ENCODE data around the gene LRP1-AS.

The LRP1-AS gene

GRCh38 chr12:57116580-57117281 is 30.7 kb downstream of the LRP1-AS start:
- no peak for DNase-seq

GRCh38 chr12:57112492-57113294 is 34.7 kb downstream of the LRP1-AS start:
- DNase-seq: no peak

GRCh38 chr12:57111031-57111734 is 36.2 kb downstream of the LRP1-AS start, which contains the start of gene STAT6:
Gene STAT6 (minus strand): TSS chr12:57111362. CDS start chr12:57108278, 3,084 bp downstream.
- peak; percentile 73 for DNase-seq

GRCh38 chr12:57110104-57111030 is 37.1 kb downstream of the LRP1-AS start:
- peak; percentile 64 for DNase-seq

GRCh38 chr12:57109207-57110103 is 38.0 kb downstream of the LRP1-AS start:
- no peak for DNase-seq

GRCh38 chr12:57107456-57108155 is 39.8 kb downstream of the LRP1-AS start:
- no peak for DNase-seq

- no peak for DNase-seq
Measured at GRCh38 chr12:57106021-57106708, 41.3 kb downstream of the LRP1-AS start.

GRCh38 chr12:57105011-57105753 is 42.2 kb downstream of the LRP1-AS start:
- DNase-seq: no peak

- no peak for DNase-seq
Measured at GRCh38 chr12:57104292-57104910, 43.0 kb downstream of the LRP1-AS start.

GRCh38 chr12:57103856-57104255 is 43.6 kb downstream of the LRP1-AS start:
- no peak for DNase-seq

- DNase-seq: no peak
Measured at GRCh38 chr12:57101892-57102695, 45.3 kb downstream of the LRP1-AS start.

GRCh38 chr12:57099766-57100165 is 47.7 kb downstream of the LRP1-AS start:
- DNase-seq: no peak

GRCh38 chr12:57099047-57099714 is 48.2 kb downstream of the LRP1-AS start:
- DNase-seq: no peak

GRCh38 chr12:57098546-57098945 is 48.9 kb downstream of the LRP1-AS start:
- DNase-seq: no peak

- no peak for DNase-seq
Measured at GRCh38 chr12:57097554-57097835, 49.9 kb downstream of the LRP1-AS start.

- no peak for DNase-seq
Measured at GRCh38 chr12:57096748-57097553, 50.5 kb downstream of the LRP1-AS start.

GRCh38 chr12:57096099-57096572 is 51.3 kb downstream of the LRP1-AS start:
- DNase-seq: no peak

All from activated CD4-positive, alpha-beta T cell treated with anti-CD3 and anti-CD28 coated beads for 1 hour (primary cell).